ENCODE measurements around the gene REG1B.

The REG1B gene, protein sequence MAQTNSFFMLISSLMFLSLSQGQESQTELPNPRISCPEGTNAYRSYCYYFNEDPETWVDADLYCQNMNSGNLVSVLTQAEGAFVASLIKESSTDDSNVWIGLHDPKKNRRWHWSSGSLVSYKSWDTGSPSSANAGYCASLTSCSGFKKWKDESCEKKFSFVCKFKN

DNA sequence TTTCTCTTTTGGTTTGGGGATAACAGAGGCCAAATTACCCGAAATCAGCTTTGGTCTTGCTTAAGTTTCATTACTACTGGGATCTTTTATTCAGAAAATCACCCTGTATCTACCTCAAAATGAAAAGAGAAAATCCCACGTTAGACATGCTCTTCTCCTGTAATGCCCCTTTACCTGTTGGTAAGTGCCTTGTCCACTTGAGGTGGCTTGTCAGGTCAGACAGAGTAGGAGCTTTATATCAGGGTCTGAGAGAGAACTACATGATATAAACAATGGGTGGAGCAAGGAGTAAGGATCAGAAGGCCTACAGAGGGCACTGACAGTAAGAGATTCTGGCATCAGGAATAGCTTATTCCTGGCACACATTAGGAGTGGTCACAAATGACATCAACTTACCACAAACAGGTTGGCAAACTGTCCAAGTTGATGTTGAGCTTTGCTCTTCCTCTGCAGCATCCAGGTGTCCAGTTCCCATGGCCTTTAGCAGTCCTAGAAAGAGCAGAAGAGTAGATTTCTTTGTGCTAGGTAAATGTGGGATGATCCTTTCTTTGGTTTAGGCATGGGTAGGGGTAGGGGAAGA, at the start of gene REG1B:
REG1B (minus strand) TSS at position 209 of the 580 bp plus-strand sequence. CDS start 381 bp downstream, outside the sequence.
- no peak for DNase-seq

DNA sequence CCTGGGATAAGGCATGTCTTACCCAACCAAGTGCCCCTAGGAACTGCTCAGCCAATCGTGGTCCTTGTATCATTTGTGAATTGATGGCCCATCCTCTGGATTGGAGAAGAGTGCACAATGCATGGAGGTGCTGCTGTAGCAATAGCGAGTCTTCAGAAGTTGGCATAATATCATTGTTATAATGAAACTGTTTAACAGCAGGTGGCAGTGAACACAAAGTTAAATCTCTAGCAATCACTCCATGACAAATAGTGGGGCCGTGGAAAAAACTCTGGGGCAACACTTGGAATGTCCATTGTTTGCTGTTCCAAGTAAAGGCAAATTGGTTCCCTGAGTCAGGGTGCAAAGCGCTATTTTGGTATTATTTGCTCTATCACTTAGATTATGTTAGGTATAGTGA, 43.9 kb upstream of the REG1B start:
- no peak for DNase-seq

DNA sequence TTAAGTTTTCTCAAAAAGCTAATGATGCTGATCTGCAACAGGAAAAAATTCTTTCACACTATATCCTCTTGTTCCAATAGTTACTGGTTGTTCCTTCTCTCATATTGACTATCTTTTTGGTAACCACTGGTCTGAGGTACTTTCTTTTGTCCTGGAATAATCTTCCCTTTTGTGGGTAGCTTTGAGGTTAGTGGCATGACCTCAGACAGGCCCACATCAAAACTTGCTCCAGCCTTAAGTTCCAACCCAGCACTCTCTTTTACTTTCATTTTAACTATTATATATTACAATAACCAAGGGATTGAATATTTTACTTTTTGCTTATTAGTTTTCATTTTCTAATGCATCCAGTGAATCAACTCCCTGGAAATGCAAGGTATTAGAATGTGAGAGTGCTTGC, 42.0 kb upstream of the REG1B start:
- DNase-seq: no peak

DNA sequence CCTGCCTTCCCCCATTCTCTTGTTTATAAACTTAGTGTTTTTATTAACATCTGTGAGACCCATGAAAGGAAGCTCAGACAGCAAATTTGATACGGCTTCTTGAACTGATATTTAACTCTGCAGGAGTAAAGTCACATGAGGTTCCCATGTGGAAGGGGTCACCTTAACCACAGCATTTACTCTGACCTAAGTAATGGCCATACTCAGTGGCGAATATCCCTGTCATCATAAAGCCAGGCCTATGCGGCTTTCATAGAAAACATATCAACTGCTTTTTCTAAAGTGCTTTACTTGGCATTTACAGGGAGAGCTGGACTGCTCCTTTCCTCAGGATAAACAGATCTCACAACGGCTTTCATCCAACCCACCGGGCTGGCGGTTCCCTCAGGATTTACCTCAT, 41.5 kb upstream of the REG1B start:
- DNase-seq: no peak

DNA sequence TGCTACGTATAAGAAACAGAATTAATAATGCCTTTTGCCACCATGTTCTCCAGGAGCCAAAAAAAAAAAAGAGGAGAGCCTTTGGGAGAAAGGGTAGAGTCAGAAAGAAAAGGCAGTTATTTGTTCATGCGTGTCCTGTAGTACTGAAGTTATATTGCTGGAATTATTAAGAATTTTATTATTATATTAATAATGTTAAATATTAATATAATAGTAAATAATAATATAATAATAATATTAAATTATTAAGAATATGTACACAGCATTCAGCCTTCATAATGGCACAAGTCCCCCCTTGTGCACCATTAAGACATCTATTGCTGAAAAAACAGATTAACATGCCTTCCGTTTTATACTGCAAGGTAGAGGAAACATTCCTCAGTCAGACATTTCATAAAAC, 40.6 kb upstream of the REG1B start:
- DNase-seq: no peak

DNA sequence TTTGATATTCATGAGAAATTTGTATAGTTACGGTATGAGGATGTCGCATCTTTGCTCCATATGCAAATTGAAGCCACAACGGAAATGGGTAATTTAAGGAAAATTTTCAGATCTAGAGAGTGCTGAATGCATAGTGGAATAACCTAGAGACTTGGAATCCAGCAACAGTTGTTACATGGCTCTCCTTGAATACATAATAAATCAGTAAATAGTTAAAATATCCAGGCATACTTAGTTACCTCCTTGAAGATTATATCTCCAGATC, 37.9 kb upstream of the REG1B start:
- no peak for DNase-seq

DNA sequence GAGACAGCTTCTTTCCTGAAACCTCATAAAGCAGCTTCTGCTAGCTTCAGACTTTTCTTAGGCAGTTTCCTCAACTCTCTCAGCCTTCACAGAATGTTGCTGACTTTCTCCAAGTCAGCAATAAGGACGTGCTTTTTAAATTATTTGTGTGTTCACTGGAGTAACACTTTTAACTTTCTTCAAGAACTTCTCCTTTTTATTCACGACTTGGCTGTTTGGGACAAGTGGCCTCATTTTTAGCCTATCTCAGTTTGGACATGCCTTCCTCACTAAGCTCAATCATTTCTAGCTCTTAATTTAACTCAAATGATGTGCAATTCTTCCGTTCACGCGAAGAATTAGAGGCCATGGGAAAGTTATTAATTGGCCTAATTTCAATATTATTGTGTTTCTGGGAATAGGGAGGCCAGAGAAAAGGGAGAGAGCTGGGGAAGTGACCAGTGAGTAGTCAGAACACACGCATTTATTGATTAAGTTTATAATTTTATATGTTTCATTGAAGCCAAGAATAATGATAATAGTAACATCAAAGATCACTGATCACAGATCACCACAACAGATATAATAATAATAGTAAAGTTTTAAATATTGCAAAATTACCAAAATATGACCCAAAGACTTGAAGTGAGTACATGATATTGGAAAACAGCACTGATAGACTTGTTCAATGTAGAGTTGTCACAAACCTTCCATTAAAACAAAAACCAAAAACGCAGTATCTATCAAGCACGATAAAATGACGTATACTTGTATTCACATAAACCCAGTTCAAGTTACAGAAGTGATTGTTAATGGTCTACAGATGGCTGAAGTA, 37.3 kb upstream of the REG1B start:
- no peak for DNase-seq

DNA sequence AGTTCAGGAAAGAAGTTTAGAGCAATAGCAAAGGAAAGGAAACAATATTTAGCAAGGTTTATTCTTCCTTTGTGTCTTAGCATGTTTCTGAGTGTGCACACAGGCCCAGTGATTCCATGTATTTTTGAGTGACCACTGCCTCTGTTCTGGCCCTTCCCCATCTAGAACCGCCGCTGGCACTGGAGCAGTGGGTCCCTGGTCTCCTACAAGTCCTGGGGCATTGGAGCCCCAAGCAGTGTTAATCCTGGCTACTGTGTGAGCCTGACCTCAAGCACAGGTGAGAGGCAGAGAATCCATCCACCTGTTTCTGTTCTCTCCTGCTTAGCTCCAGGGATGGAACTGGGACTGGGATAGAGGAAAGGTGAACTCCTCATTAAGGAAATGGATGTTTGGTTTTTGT, 34.9 kb upstream of the REG1B start:
- DNase-seq: no peak

DNA sequence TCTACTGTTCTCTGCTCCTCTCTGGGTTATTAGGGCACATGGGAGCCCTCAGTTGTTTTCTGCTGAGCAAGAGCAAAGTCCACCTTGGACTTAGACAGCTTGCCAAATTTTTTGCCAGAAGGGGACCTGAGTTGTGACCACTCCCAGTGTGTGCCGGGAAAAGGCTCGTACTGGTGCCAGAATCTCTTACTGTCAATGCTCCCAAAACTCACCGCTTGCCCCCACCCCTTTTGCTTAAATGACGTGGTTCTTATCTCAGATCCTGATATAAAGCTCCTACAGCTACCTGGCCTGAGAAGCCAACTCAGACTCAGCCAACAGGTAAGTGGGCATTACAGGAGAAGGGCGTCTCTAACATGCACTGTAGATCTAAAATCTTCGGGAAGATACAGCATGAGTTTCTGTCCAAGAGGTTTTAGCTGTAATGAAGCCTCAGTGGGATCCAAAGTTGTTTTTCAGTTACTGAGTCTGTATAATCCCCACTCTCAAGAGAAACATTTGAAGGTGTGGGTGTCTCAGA, 32.5 kb upstream of the REG1B start, which contains the start of gene REG1A:
REG1A (plus strand) TSS at position 295 of the 520 bp plus-strand sequence. CDS start 374 bp downstream, outside the sequence.
- DNase-seq: no peak

DNA sequence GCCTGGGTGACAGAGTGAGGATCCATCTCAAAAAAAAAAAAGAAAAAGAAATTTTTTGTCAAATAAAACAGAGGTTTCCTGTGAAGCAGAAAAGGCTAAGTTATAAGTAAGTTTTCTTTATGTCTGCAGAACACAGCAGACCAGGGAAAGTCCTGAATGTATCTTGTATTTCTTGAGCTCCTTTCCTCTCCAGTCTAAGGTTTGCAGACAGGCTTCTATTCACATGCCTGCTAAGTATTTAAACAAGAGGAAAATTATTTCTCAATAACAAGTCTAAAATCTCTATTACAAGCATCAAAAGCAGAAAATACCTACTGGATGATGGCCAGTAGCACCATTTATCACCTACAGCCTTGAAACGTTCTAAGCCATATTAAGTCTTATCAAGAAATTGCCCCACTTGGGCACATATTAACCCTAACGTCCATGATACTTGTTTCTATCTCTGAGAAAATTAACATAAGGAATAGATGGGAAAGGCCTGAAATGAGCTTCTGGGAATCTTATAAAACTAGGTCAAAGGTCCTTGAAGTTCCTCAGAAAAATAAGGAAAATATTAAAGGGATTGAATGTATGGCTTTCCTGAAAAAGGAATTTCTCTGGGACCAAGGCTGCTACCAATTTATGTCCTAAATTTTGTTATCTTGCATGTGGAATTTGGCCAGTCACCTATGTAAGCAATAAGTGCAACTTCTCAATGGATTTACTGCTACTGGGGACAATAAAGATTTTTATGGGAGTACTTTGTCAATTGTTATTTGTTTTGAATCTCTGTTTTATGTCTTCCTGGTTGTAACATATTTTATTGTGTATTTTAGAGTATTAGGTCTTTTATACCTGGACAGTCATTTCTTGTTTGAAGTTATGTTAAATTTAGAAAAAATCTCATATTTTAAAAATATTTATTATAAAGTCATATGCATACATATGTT, 29.5 kb upstream of the REG1B start:
- DNase-seq: no peak

DNA sequence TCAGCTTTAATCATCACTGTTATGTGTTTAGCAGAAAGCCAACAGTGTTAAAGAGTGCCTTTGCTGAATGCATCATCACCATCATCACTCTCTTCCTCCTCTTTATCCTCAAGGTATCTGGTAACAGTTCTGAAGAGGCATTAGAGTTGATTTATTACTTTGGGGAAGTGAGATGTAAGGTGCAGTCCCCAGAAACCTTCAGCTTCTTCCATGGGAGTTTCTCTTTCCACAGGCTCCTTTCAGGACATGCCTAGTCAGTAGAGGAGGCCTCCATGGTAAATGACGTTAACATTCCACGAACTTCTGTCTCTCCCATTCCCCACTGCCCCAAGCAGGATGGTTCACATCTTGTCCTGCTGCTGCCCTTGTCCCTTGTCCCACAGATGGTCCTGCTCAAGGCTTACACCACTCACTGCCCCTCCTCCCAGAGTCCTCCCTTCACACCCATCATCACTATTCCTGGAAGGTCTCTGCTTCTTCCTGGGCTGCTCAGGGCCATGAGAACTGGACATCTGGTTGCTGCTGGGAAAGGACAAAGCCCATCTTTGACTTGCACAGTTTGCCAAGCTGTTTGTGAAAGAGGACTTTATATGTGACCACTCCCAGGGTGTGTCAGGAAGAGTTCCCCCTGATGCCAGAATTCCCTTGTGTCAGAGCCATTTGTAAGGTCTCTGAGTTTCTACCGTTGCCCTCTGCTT, 27.2 kb upstream of the REG1B start:
- no peak for DNase-seq

DNA sequence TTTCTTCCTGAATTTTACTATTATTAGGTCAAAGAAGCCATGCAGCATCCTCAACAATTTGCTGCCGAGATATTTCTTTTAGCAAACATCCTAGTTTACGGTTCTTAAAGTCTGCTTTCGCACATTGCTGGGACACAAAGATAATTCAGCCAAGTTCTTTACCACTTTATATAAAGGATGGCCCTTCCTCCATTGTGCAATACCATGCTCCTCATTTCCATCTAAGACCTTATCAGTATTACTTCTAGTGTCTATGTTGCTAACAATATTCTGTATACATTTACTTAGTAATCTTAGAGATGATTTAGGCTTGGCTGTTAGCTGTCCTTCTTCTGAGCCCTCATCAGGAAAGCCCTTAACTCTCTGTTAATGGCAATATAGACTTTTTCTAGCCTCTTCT, 24.5 kb upstream of the REG1B start:
- no peak for DNase-seq

DNA sequence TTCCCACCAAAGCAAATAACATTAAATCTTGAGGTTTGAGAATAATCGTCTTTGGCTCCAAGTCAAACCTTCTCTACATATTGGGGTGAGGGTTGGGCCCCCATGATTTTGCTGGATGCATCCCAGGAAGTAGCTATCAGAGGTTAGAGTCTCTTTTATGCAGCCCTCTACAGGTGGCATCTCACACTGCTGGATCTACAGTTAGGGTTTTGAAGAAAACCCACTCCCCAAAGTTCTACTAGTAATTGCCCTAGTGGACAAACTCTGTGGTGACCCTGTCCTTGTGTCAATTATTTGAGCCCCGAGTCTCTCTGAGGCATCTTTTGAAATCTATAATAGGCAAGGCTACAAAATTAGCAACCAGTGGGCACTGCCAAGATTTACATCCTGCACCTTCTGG, 17.5 kb upstream of the REG1B start:
- DNase-seq: no peak

DNA sequence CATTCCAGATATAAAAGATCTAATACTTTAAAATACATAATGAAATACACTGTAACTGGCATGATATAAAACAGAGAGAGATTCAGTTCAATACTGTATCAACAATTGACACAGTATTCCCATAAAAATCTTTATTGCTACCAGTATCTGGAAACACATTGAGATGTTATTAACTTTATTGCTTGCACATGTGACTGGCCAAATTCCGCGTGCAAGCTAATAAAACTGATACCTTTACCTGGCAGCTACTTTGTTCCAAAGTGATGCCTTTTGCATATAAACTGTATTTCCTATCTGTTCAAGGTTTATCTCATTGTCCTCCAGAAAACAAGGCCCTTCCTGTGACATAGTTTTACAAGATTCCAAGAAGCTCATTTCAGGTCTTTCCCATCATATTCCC, 15.4 kb upstream of the REG1B start:
- DNase-seq: no peak

DNA sequence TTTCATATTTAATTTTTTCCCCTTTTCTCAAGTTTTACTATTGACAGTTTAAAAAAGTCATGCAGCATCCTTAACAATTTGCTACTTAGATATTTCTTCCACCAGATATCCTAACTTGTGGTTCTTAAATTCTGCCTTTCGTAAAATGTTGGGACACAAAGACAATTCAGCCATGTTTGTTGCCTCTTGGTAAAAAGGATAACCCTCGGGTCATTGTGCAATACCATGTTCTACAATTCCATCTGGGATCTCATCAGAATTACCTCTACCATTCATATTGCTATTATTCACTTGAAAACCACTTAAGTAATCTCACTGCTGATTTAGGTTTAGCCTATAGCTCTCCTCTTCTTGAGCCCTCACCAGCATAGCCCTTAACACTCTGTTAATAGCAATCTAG, 13.2 kb upstream of the REG1B start:
- DNase-seq: no peak

DNA sequence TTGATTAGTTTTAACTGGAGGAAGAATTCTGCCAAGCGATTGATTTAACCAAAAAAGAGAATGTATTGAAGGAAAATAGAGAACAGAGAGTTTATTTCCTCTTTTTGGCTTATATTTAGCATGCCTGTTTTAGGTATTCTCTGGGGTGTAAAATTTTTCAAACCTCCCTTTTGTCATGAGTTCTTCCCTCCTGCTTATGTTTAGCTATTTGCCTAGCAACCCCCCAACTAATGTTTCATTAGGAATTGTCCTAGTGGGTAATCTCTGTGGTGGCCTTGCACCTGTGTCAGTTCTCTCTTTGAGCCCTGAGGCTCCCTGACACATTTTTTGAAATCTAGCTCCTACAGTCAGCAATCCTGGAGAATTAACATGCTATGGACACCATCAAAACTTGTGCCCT, 12.5 kb upstream of the REG1B start:
- no peak for DNase-seq

DNA sequence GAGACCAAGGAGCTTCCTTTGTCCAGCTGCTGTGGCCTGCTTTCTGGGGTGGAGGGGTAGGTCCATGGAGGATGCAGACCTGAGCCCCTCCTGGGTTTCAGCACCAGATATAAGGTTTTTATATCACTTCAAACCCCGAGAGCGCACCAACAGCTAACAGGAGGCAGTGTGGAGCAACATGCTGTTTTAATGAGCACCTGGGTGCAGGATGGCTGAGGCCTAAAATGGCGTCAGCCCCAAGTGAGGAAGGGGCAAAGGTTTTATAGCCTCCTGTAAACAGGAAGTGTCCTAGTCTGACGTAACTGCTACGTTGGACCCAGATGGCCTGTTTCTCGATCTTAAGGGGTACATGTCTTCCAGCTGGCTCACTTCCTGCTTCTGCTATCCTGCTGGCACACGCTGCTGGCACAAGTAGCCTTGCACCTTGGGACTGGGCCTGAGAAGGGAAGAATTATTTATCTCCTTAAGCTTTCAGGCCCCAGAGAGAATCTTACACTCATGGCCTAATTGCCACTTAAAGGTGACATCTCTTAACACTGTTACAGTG, 11.4 kb upstream of the REG1B start:
- DNase-seq: no peak

DNA sequence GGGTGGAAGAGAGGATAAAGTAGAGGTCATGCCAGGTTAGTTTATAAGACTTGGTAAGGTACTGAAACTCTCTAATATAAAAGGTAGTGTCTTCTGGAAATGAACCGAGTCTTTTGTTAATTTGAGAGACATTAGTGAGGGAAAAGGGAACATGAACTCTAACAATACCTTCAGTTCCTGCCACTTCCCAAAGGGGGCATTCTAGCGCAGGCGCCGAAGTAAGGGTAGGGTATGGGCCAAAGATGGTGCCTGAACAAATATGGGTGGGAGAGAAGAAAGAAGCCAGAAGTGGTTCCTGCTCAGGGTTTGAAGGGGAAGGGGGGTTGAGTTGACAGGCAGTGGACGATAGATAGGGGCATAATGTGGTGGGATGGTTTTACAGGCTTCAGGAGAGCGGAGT, 10.1 kb upstream of the REG1B start:
- DNase-seq: no peak

DNA sequence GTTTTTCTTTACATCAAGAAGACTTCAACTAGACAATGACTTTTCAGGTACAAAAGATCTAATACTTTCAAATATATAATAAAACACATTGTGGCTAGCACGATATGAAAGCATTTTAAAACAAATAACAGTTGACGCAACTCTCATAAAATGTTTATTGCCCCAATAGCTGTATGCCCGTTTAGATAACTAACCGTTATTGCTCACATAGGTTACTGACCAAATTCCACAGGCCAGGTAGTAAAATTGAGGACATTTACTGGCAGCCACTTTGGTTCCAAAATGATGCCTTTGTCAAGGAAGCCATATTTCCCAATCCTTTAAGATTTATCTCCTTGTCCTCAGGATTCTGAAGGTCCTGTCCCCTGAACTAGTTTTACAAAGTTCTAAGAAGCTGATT, 2.9 kb upstream of the REG1B start:
- no peak for DNase-seq

DNA sequence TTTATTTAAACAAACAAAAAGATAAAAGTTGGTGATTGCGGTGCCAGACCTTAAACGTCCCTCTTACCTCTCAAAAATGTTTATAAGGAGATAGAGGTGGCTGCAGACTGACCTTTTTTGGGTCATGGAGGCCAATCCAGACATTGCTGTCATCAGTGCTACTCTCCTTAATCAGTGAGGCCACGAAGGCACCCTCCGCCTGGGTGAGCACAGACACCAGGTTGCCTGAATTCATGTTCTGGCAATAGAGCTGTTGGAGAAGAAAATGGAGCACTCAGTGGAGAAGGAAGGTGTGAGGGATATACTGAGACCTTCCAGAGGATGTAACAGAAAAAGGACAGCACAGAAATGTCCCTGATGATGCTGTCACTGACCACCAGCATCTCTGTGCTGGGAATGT, 1.5 kb downstream of the REG1B start:
- DNase-seq: no peak

DNA sequence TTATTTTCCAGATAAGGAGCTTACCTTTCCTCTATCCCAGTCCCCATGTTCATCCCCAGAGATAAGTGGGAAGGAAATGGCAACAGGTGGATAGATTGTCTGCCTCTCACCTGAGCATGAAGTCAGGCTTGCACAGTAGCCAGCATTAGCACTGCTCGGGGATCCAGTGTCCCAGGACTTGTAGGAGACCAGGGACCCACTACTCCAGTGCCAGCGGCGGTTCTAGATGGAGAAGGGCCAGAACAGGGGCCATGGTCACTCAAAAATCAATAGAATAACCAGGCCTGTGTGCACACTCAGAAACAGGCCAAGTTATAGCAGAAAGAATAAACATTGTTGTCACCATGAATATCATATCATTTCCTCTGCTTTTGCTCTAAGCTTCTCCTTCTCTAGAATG, 2.4 kb downstream of the REG1B start:
- DNase-seq: no peak

DNA sequence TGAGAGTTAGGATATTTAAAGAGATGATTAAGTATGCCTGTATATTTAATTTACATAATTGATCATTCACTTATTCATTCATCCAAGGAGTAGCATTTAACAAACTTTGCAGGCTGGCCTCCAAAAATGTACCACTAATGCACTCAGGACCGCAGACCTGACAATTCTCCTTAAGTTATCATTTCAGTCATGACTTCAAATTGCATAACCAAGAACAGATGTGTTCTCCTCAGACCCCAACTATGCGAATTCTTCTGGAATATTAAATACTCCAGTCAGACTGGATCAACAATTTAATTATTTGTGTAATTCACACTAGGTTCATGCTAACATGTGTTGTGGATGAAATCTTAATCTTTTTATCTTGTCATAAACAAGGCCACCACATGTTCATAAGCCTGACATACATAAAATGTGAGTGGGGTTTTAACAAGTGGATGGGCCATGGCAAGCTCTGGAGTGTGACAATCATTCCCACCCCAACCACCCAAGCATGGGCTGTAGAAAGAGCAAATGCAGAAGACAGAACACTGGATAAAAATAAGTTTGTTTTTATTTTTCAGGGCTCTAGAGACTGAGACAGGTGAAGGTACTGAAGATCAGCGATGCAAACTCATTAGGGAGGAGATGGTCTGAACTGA, 3.2 kb downstream of the REG1B start:
- no peak for DNase-seq

Data from bone marrow (tissue), 2 donors.